ENCODE results near the gene RC3H1. TPM values are rescaled to one million over a fixed set of nuclear protein-coding genes. Genes with fewer than 3 reads are reported as not detected.

Gene RC3H1
- polyA plus RNA-seq, 6 donors from 2014 or later: 4.0 to 13.5 (median 9.3) TPM

DNA sequence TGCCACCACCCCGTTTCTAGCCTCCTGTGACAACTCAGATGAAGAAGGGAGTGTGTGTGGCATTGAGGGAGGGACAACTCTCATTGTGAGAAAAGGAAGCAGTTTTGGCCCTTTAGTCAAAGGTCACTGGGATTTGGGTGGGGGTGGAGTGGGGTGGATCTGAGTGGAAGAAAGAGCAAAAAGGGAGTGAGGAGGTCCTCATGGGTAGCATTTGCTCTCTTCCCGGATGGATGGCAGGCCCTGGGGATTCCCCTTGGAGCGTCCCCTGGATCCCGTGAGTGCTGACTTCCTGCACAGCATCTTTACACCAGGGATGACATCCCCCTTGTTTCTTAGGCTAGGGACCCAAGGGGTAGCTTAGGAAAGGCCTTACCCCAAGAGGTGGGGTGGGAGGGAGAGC, 105.5 kb downstream of the RC3H1 start:
- Mint-ChIP-seq H3K9me3 (no peaks in the 10 kb centered on the region), H3K27ac (peak overlapping the region in 2 of 6 donors; percentile 33 to 59), H3K36me3 (no peaks in the 10 kb centered on the region), H3K4me1 (peaks cover 0 to 6% (median 0%) of the 10 kb centered on the region in 3 donors), H3K27me3 (no peaks in the 10 kb centered on the region), H3K4me3 (peak overlapping the region in 1 of 8 donors; percentile 12)
- DNase-seq (no peak), ATAC-seq (ENCODE audit: low read depth in 2 of 2) (no peak)

- no peaks in the 10 kb centered on the region for H3K27me3 Mint-ChIP-seq
- no peak overlapping the region for H3K4me3 Mint-ChIP-seq
- no peaks in the 10 kb centered on the region for H3K36me3 Mint-ChIP-seq
- H3K4me1 Mint-ChIP-seq: peaks cover 0 to 6% (median 0%) of the 10 kb centered on the region in 3 donors
- DNase-seq: no peak
- no peaks in the 10 kb centered on the region for H3K9me3 Mint-ChIP-seq
- ATAC-seq (ENCODE audit: low read depth in 2 of 2): no peak
- H3K27ac Mint-ChIP-seq: no peak overlapping the region
These were observed 106.6 kb downstream of the RC3H1 start for GRCh38 chr1:173915596-173915995.

DNA sequence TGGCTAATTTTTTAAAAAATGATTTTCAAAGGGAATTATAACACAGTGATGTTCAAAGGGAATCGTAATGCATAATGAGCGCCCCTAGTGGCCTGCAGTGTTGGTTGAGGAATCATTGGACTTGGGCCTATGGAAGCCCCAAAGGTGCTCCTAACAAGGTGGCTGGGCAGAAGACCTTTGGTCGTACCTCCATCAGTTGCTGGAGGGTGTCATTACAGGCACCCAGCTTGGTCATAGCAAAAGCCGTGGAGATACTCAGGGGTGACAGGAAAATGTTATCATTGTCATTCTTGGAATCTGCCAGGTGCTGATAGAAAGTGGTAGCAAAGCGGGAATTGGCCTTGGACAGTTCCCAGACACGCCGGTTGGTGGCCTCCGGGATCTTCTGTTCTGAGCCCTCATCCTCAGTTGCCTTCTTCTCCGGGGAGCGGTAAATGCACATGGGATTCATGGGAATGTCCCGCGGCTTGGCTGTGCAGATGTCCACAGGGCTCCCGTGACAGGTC, 107.7 kb downstream of the RC3H1 start:
- ATAC-seq (ENCODE audit: low read depth in 2 of 2): no peak
- Mint-ChIP-seq H3K4me3 (no peak overlapping the region), H3K27ac (no peak overlapping the region), H3K4me1 (peaks cover 0 to 6% (median 0%) of the 10 kb centered on the region in 3 donors), H3K36me3 (peaks cover 4 to 6% of the 10 kb centered on the region in 2 donors), H3K9me3 (no peaks in the 10 kb centered on the region), H3K27me3 (no peaks in the 10 kb centered on the region)
- DNase-seq: no peak

GRCh38 chr1:173913111-173913510, 109.0 kb downstream of the RC3H1 start:
- H3K4me3 Mint-ChIP-seq: no peak overlapping the region
- H3K27ac Mint-ChIP-seq: no peak overlapping the region
- H3K9me3 Mint-ChIP-seq: no peaks in the 10 kb centered on the region
- no peaks in the 10 kb centered on the region for H3K27me3 Mint-ChIP-seq
- no peak for DNase-seq
- H3K4me1 Mint-ChIP-seq: peaks cover 0 to 6% (median 0%) of the 10 kb centered on the region in 3 donors
- ATAC-seq (ENCODE audit: low read depth in 2 of 2): no peak
- H3K36me3 Mint-ChIP-seq: peaks cover 8 to 14% of the 10 kb centered on the region in 2 donors

DNA sequence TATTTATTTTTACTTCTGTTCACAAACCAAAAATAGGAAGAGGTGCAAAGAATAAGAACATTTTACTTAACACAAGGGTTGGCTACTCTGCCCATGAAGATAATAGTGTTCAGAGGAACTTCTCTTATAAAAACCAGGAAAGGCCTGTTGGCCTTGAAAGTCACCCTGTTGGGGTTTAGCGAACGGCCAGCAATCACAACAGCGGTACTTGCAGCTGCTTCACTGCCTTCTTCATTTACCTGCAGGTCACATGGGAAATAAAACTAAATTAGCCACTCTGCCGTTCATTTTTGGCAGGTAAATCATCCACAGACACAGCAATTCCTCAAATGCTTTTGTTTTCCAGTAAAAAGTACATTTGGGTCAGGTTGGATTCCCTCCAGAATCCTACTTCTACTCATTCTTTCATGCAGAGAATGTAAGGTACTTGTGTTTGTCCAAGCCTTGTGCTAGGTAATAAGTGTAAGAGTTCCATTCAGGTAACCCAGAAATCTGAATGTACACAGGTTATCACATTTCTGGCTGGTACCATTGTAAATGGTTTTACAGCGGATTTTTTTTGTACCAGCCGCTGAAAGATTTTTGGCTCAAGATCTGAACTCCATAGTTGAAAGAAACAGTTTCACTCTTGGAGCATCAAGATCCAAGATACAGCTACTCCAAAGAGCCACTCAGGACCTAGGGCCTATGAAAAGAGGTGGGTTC, 118.2 kb downstream of the RC3H1 start:
- peaks cover 0 to 2% (median 0%) of the 10 kb centered on the region in 7 donors for H3K9me3 Mint-ChIP-seq
- DNase-seq (no peak), ATAC-seq (ENCODE audit: low read depth in 2 of 2) (no peak)
- peaks cover 18 to 19% of the 10 kb centered on the region in 2 donors for H3K36me3 Mint-ChIP-seq
- peak overlapping the region in 2 of 6 donors; percentile 28 to 70 for H3K27ac Mint-ChIP-seq
- peaks cover 0 to 17% (median 0%) of the 10 kb centered on the region in 3 donors for H3K4me1 Mint-ChIP-seq
- H3K4me3 Mint-ChIP-seq: no peak overlapping the region
- H3K27me3 Mint-ChIP-seq: no peaks in the 10 kb centered on the region

- H3K4me1 Mint-ChIP-seq: peaks cover 0 to 21% (median 12%) of the 10 kb centered on the region in 3 donors
- no peak overlapping the region for H3K4me3 Mint-ChIP-seq
- no peak overlapping the region for H3K27ac Mint-ChIP-seq
These were observed 121.2 kb downstream of the RC3H1 start for GRCh38 chr1:173900992-173901391.

GRCh38 chr1:173900427-173900826, 121.7 kb downstream of the RC3H1 start:
- ATAC-seq (ENCODE audit: low read depth in 2 of 2) (no peak), DNase-seq (no peak)
- Mint-ChIP-seq H3K4me3 (no peak overlapping the region), H3K27ac (no peak overlapping the region), H3K4me1 (peaks cover 0 to 23% (median 18%) of the 10 kb centered on the region in 3 donors), H3K36me3 (peaks cover 7 to 9% of the 10 kb centered on the region in 2 donors), H3K27me3 (no peaks in the 10 kb centered on the region), H3K9me3 (no peaks in the 10 kb centered on the region)

More at GRCh38 chr1:173900992-173901391, 121.2 kb downstream of the RC3H1 start:
- ATAC-seq (ENCODE audit: low read depth in 2 of 2): no peak
- no peak for DNase-seq
- peaks cover 12% of the 10 kb centered on the region in 2 donors for H3K36me3 Mint-ChIP-seq
- H3K9me3 Mint-ChIP-seq: peaks cover 0 to 2% (median 0%) of the 10 kb centered on the region in 7 donors
- H3K27me3 Mint-ChIP-seq: no peaks in the 10 kb centered on the region

DNA sequence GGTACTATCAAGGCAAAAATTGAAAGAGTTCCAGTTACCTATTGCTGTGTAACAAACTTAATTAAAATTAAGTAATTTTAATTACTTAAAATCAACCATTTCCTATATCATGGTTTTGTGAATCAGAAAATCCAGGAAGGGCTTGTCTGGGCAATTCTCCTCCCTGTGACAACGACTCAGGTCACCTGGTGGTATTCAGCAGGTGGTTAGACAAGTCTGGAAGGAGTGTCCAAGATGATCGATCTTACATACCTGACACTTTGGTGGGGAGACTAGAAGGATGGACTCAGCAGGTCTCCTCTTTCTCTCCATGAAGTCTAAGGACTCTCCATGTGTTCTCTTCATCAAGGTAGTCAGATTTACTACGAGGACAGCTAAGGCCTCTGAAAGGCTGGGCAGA, 128.0 kb downstream of the RC3H1 start:
- H3K36me3 Mint-ChIP-seq: peaks cover 0 to 12% of the 10 kb centered on the region in 2 donors
- H3K4me3 Mint-ChIP-seq: no peak overlapping the region
- no peak overlapping the region for H3K27ac Mint-ChIP-seq

GRCh38 chr1:173893611-173894010, 128.5 kb downstream of the RC3H1 start:
- Mint-ChIP-seq H3K4me1 (peaks cover 4 to 27% (median 25%) of the 10 kb centered on the region in 3 donors), H3K27me3 (no peaks in the 10 kb centered on the region)
- DNase-seq: no peak

More for the DNA sequence above, 128.0 kb downstream of the RC3H1 start:
- ATAC-seq (ENCODE audit: low read depth in 2 of 2) (no peak), DNase-seq (no peak)
- H3K9me3 Mint-ChIP-seq: no peaks in the 10 kb centered on the region
- H3K4me1 Mint-ChIP-seq: peaks cover 4 to 27% (median 25%) of the 10 kb centered on the region in 3 donors
- no peaks in the 10 kb centered on the region for H3K27me3 Mint-ChIP-seq

DNA sequence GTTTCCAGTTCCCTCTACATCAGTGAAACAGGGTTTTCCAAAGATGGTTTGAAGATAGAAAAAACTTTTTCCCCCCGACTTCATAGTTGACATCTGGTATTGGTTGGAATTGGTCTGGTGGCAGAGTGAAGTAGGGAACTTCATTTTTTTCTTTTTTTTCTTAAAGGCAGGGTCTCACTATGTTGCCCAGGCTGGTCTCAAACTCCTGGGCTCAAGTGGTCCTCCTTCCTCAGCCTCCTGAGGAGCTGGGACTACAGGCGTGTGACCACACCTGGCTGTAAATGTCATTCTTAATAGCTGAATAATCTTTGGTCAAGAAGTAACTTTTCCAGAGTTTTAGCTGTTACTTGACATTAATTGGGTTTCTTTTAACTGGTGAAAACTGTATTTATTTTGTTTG, 132.3 kb downstream of the RC3H1 start:
- H3K4me3 Mint-ChIP-seq: peak overlapping the region in 1 of 8 donors; percentile 33
- ATAC-seq (ENCODE audit: low read depth in 2 of 2): no peak
- no peaks in the 10 kb centered on the region for H3K27me3 Mint-ChIP-seq
- H3K9me3 Mint-ChIP-seq: no peaks in the 10 kb centered on the region
- peaks cover 23 to 43% of the 10 kb centered on the region in 2 donors for H3K36me3 Mint-ChIP-seq
- no peak overlapping the region for H3K27ac Mint-ChIP-seq
- H3K4me1 Mint-ChIP-seq: peaks cover 5 to 15% (median 13%) of the 10 kb centered on the region in 3 donors
- DNase-seq: no peak

More at GRCh38 chr1:173893611-173894010, 128.5 kb downstream of the RC3H1 start:
- Mint-ChIP-seq H3K27ac (no peak overlapping the region), H3K4me3 (no peak overlapping the region), H3K9me3 (no peaks in the 10 kb centered on the region), H3K36me3 (peaks cover 0 to 15% of the 10 kb centered on the region in 2 donors)
- no peak for ATAC-seq (ENCODE audit: low read depth in 2 of 2)

DNA sequence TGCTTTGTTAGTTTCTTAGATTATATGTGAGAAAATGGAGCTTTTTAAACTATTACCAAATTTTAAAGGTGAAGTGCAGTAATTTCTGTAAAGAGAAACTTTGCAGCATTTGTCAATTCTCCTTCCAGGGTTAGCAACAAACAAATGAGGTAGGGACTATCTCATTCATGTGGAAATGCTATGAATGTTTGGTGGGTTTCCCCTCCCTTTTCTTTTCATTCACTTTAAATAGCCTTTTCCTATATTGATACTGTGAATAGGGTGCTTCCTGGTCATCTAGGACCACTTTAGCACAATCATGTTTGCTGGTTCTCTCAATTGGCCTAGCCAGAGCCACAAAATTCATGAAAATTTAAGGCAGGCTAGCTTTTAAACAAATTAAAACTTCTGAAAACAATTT, 133.4 kb downstream of the RC3H1 start:
- Mint-ChIP-seq H3K27ac (no peak overlapping the region), H3K4me3 (no peak overlapping the region), H3K36me3 (peaks cover 23 to 37% of the 10 kb centered on the region in 2 donors), H3K4me1 (peaks cover 5 to 15% (median 13%) of the 10 kb centered on the region in 3 donors), H3K9me3 (no peaks in the 10 kb centered on the region), H3K27me3 (no peaks in the 10 kb centered on the region)
- ATAC-seq (ENCODE audit: low read depth in 2 of 2) (no peak), DNase-seq (no peak)

- peaks cover 23 to 33% of the 10 kb centered on the region in 2 donors for H3K36me3 Mint-ChIP-seq
- ATAC-seq (ENCODE audit: low read depth in 2 of 2): no peak
- no peaks in the 10 kb centered on the region for H3K27me3 Mint-ChIP-seq
- peaks cover 5 to 15% (median 13%) of the 10 kb centered on the region in 3 donors for H3K4me1 Mint-ChIP-seq
- no peak overlapping the region for H3K4me3 Mint-ChIP-seq
- DNase-seq: no peak
- no peaks in the 10 kb centered on the region for H3K9me3 Mint-ChIP-seq
- no peak overlapping the region for H3K27ac Mint-ChIP-seq
These were observed 134.5 kb downstream of the RC3H1 start for GRCh38 chr1:173887627-173888026.

GRCh38 chr1:173886746-173887611, 135.2 kb downstream of the RC3H1 start:
- H3K27me3 Mint-ChIP-seq: no peaks in the 10 kb centered on the region
- no peak overlapping the region for H3K4me3 Mint-ChIP-seq
- H3K9me3 Mint-ChIP-seq: no peaks in the 10 kb centered on the region
- ATAC-seq (ENCODE audit: low read depth in 2 of 2): no peak
- peaks cover 5 to 15% (median 10%) of the 10 kb centered on the region in 3 donors for H3K4me1 Mint-ChIP-seq
- no peak overlapping the region for H3K27ac Mint-ChIP-seq
- peaks cover 23 to 33% of the 10 kb centered on the region in 2 donors for H3K36me3 Mint-ChIP-seq
- DNase-seq: no peak
